IMR-90 (cell line): Measurements from ENCODE around the gene ALDOC. TPM values are rescaled to one million over a fixed set of nuclear protein-coding genes. Genes with fewer than 3 reads are reported as not detected.
A peak's percentile ranks its signal among the peaks of the same experiment; 100 is the strongest.

Experiments used
- ATAC-seq: fragments of 200-7000 bp; cut with Tn5 transposase; 2 replicates; pipeline ENCODE4 v1.9.1; 2020; ENCODE audit warnings: low read depth, mild to moderate bottlenecking, moderate library complexity
- Bru-seq: library from RNA; stranded (reverse); fragments of 400-500 nt; gene quantifications from one replicate; lab custom pipeline; 2021; lab: Mats Ljungman, UMichigan
- BruChase-seq, 2 experiments: library from RNA; stranded (reverse); fragments of 400-500 nt; gene quantifications; one replicate each; lab custom pipeline; 2021; lab: Mats Ljungman, UMichigan
- BruUV-seq: library from RNA; stranded (reverse); fragments of 400-500 nt; replicated peaks from 2 replicates; lab custom pipeline; 2021; lab: Mats Ljungman, UMichigan
- CTCF ChIA-PET: fragments of 300-600 bp; formaldehyde crosslinking; extraction: SDS; loops from one replicate; lab custom pipeline; 2021; ENCODE audit warnings: antibody characterized with exemption; lab: Yijun Ruan, JAX
- POLR2A ChIA-PET: fragments of 300-600 bp; sonication (Branson Sonifier 250); formaldehyde crosslinking; loops from one replicate; lab custom pipeline; 2022; ENCODE audit warnings: antibody characterized with exemption; ENCODE audit not compliant: unreplicated experiment; lab: Charles Lee
- DNase-seq: peaks from one replicate; pipeline ENCODE4 v3.0.0; 2013
- H2AFZ ChIP-seq: replicated peaks from 2 replicates; pipeline ENCODE3; 2013; ENCODE audit warnings: low read length, mild to moderate bottlenecking; ENCODE audit not compliant: poor library complexity
- H2AK5ac ChIP-seq: 2 replicates; pipeline ENCODE4 v1.6.1; 2013; ENCODE audit warnings: low read depth, low read length, inconsistent platforms
- H2AK9ac ChIP-seq: replicated peaks from 2 replicates; pipeline ENCODE3; 2013; ENCODE audit warnings: mild to moderate bottlenecking, low read depth, low read length, moderate library complexity; ENCODE audit not compliant: poor library complexity
- H2BK120ac ChIP-seq: 2 replicates; pipeline ENCODE4 v1.6.1; 2013; ENCODE audit warnings: low read depth, low read length, inconsistent platforms
- H2BK15ac ChIP-seq: 3 replicates; pipeline ENCODE4 v1.6.1; 2013; ENCODE audit warnings: low read depth, low read length, inconsistent platforms
- H2BK20ac ChIP-seq: 2 replicates; pipeline ENCODE4 v1.6.1; 2013; ENCODE audit warnings: low read depth, mild to moderate bottlenecking, inconsistent platforms, low read length, moderate library complexity
- H2BK5ac ChIP-seq: 2 replicates; pipeline ENCODE4 v1.6.1; 2013; ENCODE audit warnings: mild to moderate bottlenecking, low read depth, low read length, inconsistent platforms; ENCODE audit not compliant: poor library complexity, severe bottlenecking
- H3K14ac ChIP-seq: replicated peaks from 2 replicates; pipeline ENCODE4 v1.6.1; 2013; ENCODE audit warnings: low read depth, low read length, inconsistent platforms
- H3K18ac ChIP-seq: 2 replicates; pipeline ENCODE4 v1.6.1; 2013; ENCODE audit warnings: low read depth, low read length, control low read depth
- H3K23ac ChIP-seq: 2 replicates; pipeline ENCODE4 v1.6.1; 2013; ENCODE audit warnings: low read depth, low read length, inconsistent platforms
- H3K27ac ChIP-seq: 2 replicates; pipeline ENCODE4 v1.5.1; 2013; ENCODE audit warnings: mild to moderate bottlenecking, control low read depth, low read length; ENCODE audit not compliant: insufficient read depth
- H3K27me3 ChIP-seq: 2 replicates; pipeline ENCODE4 v1.6.1; 2013; ENCODE audit warnings: low read length; ENCODE audit not compliant: control insufficient read depth, insufficient read depth
- H3K36me3 ChIP-seq: 2 replicates; pipeline ENCODE4 v1.6.1; 2013; ENCODE audit warnings: low read length, mixed read lengths; ENCODE audit not compliant: control insufficient read depth, insufficient read depth
- H3K4ac ChIP-seq: 2 replicates; pipeline ENCODE4 v1.6.1; 2013; ENCODE audit warnings: low read depth, low read length, inconsistent platforms
- H3K4me1 ChIP-seq: 2 replicates; pipeline ENCODE4 v1.6.1; 2013; ENCODE audit warnings: low read length, mixed read lengths; ENCODE audit not compliant: control insufficient read depth, insufficient read depth
- H3K4me2 ChIP-seq: 2 replicates; pipeline ENCODE4 v1.6.1; 2013; ENCODE audit warnings: low read depth, mild to moderate bottlenecking, control low read depth, low read length, moderate library complexity
- H3K4me3 ChIP-seq: 2 replicates; pipeline ENCODE4 v1.5.1; 2013; ENCODE audit warnings: low read depth, mild to moderate bottlenecking, control low read depth, low read length, moderate library complexity; ENCODE audit not compliant: insufficient read depth
- H3K56ac ChIP-seq: 2 replicates; pipeline ENCODE4 v1.6.1; 2013; ENCODE audit warnings: low read length, inconsistent platforms; ENCODE audit not compliant: insufficient read depth; ENCODE audit errors: extremely low read depth
- H3K79me1 ChIP-seq, 2 experiments: 2 replicates each; pipeline ENCODE4 v1.6.1; 2013; ENCODE audit warnings: low read length in 2 of 2, inconsistent platforms in 1 of 2, low read depth in 1 of 2
- H3K9ac ChIP-seq: 2 replicates; pipeline ENCODE4 v1.6.1; 2013; ENCODE audit warnings: low read depth, low read length, control low read depth
- H3K9me1 ChIP-seq: 2 replicates; pipeline ENCODE4 v1.6.1; 2013; ENCODE audit warnings: low read length, inconsistent platforms; ENCODE audit not compliant: insufficient read depth
- H3K9me3 ChIP-seq: 2 replicates; pipeline ENCODE4 v1.6.1; 2013; ENCODE audit warnings: low read length; ENCODE audit not compliant: control insufficient read depth, insufficient read depth
- H4K20me1 ChIP-seq: 2 replicates; pipeline ENCODE4 v1.6.1; 2013; ENCODE audit warnings: low read length, inconsistent platforms; ENCODE audit not compliant: insufficient read depth
- H4K5ac ChIP-seq: 2 replicates; pipeline ENCODE4 v1.6.1; 2013; ENCODE audit warnings: mild to moderate bottlenecking, low read depth, low read length, control low read depth
- H4K8ac ChIP-seq, 2 experiments: 2 replicates each; pipeline ENCODE4 v1.6.1; 2013; ENCODE audit warnings: low read depth in 2 of 2, low read length in 2 of 2, control low read depth in 1 of 2, inconsistent platforms in 1 of 2
- H4K91ac ChIP-seq: 2 replicates; pipeline ENCODE4 v1.6.1; 2013; ENCODE audit warnings: low read depth, low read length, inconsistent platforms; ENCODE audit not compliant: insufficient read depth
- CTCF ChIP-seq: conservative IDR thresholded peaks from 2 replicates; pipeline ENCODE4 v1.5.1; 2012; ENCODE audit warnings: mild to moderate bottlenecking, low read depth, low read length, improper control_type of control experiment
- FOS ChIP-seq: fragments of 150-350 bp; IDR thresholded peaks from 2 replicates; pipeline ENCODE4 v1.6.1; 2016; ENCODE audit warnings: low read depth, low read length
- MAZ ChIP-seq: IDR thresholded peaks from 2 replicates; pipeline ENCODE4 v1.6.1; 2012; ENCODE audit warnings: low read depth, mild to moderate bottlenecking, low read length, improper control_type of control experiment, moderate library complexity, borderline replicate concordance
- POLR2A ChIP-seq: IDR thresholded peaks from 2 replicates; pipeline ENCODE4 v1.6.1; 2012; ENCODE audit warnings: mild to moderate bottlenecking, low read depth, low read length
- USF2 ChIP-seq: fragments of 150-350 bp; IDR thresholded peaks from 2 replicates; pipeline ENCODE4 v1.6.1; 2017; ENCODE audit warnings: mild to moderate bottlenecking, antibody characterized with exemption, low read length, low read depth
- WGBS, 2 experiments: methylation state at CpG; one replicate each; pipeline versions ENCODE4 v1.1.5 to v1.1.7; 2013; ENCODE audit warnings: missing lambda C conversion rate in 2 of 2; ENCODE audit not compliant: insufficient read length in 1 of 2; ENCODE audit errors: extremely low coverage in 2 of 2; 5-methylcytosine and 5-hydroxymethylcytosine counted together
- dilution Hi-C: fragments of 300-500 bp; cut with HindIII; formaldehyde crosslinking; loops from one replicate; pipeline ENCODE4 v1.14.3; 2018; ENCODE audit warnings: low sequenced_read_pairs; ENCODE audit not compliant: unreplicated experiment
- in situ Hi-C: fragments of 300-500 bp; cut with MboI; formaldehyde crosslinking; loops from 3 replicates; pipeline ENCODE4 v1.14.3; 2019; ENCODE audit warnings: low sequenced_read_pairs, inconsistent platforms, mixed read lengths
- intact Hi-C: fragments of 100-400 bp; cut with micrococcal nuclease; formaldehyde crosslinking; loops from 2 replicates; pipeline ENCODE4 v1.10.0; 2022
- long read RNA-seq: library from polyadenylated mRNA; unstranded; transcript quantifications from one replicate; pipeline ENCODE4 v2.0.0, GENCODE V29; 2021; ENCODE audit not compliant: unreplicated experiment
- polyA plus RNA-seq, 3 experiments: library from polyadenylated mRNA; depleted of rRNA; stranded (reverse); fragments of >200 nt; gene quantifications; 2 replicates each; pipeline ENCODE4 v1.2.3, GENCODE V29; 2012; ENCODE audit warnings: low replicate concordance in 1 of 3
- total RNA-seq: library from RNA; depleted of rRNA; stranded (reverse); fragments of >200 nt; gene quantifications from 2 replicates; pipeline ENCODE4 v1.2.3, GENCODE V29; 2012; rRNA removed

The ALDOC gene
- total RNA-seq (46.1 and 47.0 TPM in 2 replicates), polyA plus RNA-seq (2012; rRNA removed) (62.6 and 69.7 TPM in 2 replicates), Bru-seq, nascent RNA (percentile 34 among the genes with signal in this experiment), BruChase-seq, experiment 1, labeled RNA remaining after a 6-hour chase (percentile 39 among the genes with signal in this experiment), BruChase-seq, experiment 2, labeled RNA remaining after a 2-hour chase (percentile 36 among the genes with signal in this experiment)
- 65.0 and 142 TPM in 2 replicates for polyA plus RNA-seq (2012; cell fraction: cytosol; rRNA removed)
- polyA plus RNA-seq (2012; cell fraction: nucleus; rRNA removed; ENCODE audit: low replicate concordance), result 65.0 and 66.5 TPM in 2 replicates
- long read RNA-seq, partial matches to known transcripts, result 3 of 10 reads
- long read RNA-seq, other reads (novel, unspliced or antisense), result 1 of 10 reads

- no CpG with 5 or more reads among the region's 26 CpGs for WGBS, 2 experiments
- Histone ChIP-seq H3K4ac (peak within 1 kb of the TSS; percentile 25; the same call in 1 of the 2 replicates), H3K36me3 (peaks cover 23% of the 10 kb centered on the region), H4K8ac (peak within 1 kb of the TSS in 1 of 2 experiments; percentile 89; a peak in 2 of 4 replicates), H3K14ac (0 out of 2 replicates have a peak within 1 kb of the TSS, but pooled peaks have one; percentile 21), H3K4me1 (peaks cover 6% of the 10 kb centered on the region; the same call in 1 of the 2 replicates), H3K23ac (no peak within 1 kb of the TSS; the same call in 1 of the 2 replicates), H3K18ac (no peak within 1 kb of the TSS; the same call in 1 of the 2 replicates), H3K9me3 (no peaks in the 10 kb centered on the region), H2BK120ac (no peak within 1 kb of the TSS), H3K27ac (no peak within 1 kb of the TSS), H3K56ac (no peak within 1 kb of the TSS), H3K79me1 (peaks cover 4 to 11% of the 10 kb centered on the region in 2 experiments; a peak in 2 of 4 replicates), H2BK5ac (peak within 1 kb of the TSS; percentile 56), H3K4me3 (peak within 1 kb of the TSS; percentile 35), H3K27me3 (no peaks in the 10 kb centered on the region), H3K4me2 (peak within 1 kb of the TSS; percentile 84), H4K5ac (no peak within 1 kb of the TSS), H4K91ac (no peak within 1 kb of the TSS), H4K20me1 (no peaks in the 10 kb centered on the region), H3K9me1 (peaks cover 11% of the 10 kb centered on the region), H2AK5ac (peak within 1 kb of the TSS; percentile 36), H2BK15ac (no peak within 1 kb of the TSS), H3K9ac (no peak within 1 kb of the TSS; the same call in 1 of the 2 replicates), H2BK20ac (0 out of 2 replicates have a peak within 1 kb of the TSS, but pooled peaks have one; percentile 0), H2AK9ac (peak within 1 kb of the TSS; percentile 93), H2AFZ (peak within 1 kb of the TSS; percentile 92)
- TF ChIP-seq USF2, result no peak
- TF ChIP-seq POLR2A, result peak; percentile 52; the same call in 1 of the 2 replicates
- TF ChIP-seq CTCF, result no peak
- TF ChIP-seq FOS, result no peak
- peak; percentile 82; the same call in 1 of the 2 replicates for TF ChIP-seq MAZ
- ChIA-PET POLR2A (no interaction called here), CTCF (no interaction called here)
- peak; percentile 99 for ATAC-seq
- peak; percentile 91 for DNase-seq
- intact Hi-C loops (no loop called here), in situ Hi-C loops (no loop called here), dilution Hi-C loops (no loop called here)
- BruUV-seq, result no TSS peak
These were observed at the start of gene ALDOC for GRCh38 chr17:28576758-28577465. ALDOC (minus strand) TSS chr17:28576895; CDS start chr17:28575532, 1,363 bp downstream.
